Vagina (tissue), 2 donors: ENCODE measurements around the gene SYNRG.

ENCODE experiments used
- POLR2A ChIP-seq, 2 donors: fragments of 450-650 bp; IDR thresholded peaks; one replicate each; pipeline ENCODE4 v1.6.1; 2017; ENCODE audit warnings: antibody characterized with exemption in 2 of 2, mild to moderate bottlenecking in 2 of 2, moderate library complexity in 2 of 2
- TF ChIP-seq, protein P1 (sequence below), 3 experiments: fragments of 450-650 bp in 2 of 3; fragments of 200-600 bp in 1 of 3; sonication (generic) in 1 of 3; IDR thresholded peaks; one replicate each; pipeline ENCODE4 v1.5.1; 2017 to 2019; ENCODE audit warnings: antibody characterized with exemption in 3 of 3, mild to moderate bottlenecking in 2 of 3, moderate library complexity in 2 of 3

DNA sequence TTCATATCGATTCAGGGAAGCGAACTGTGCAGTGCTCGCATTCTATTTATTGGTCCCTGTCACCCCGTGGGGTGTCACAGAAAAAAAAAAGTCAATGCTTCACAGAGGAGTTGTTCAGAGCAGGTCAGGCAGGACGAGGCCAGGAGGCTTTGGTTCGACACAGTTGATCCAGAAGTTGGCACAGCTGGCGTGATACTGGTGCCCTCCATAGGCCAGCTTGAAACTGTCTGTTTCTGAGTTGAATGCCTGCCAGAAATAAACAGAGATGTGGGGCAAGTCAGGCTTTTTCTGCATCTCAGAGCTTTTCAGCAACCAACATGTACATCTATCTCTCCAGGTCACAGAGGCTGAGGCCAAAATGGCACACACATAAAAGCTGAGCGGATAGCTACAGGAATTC is 90.4 kb downstream of the SYNRG start:
- TF ChIP-seq, protein P1, sequence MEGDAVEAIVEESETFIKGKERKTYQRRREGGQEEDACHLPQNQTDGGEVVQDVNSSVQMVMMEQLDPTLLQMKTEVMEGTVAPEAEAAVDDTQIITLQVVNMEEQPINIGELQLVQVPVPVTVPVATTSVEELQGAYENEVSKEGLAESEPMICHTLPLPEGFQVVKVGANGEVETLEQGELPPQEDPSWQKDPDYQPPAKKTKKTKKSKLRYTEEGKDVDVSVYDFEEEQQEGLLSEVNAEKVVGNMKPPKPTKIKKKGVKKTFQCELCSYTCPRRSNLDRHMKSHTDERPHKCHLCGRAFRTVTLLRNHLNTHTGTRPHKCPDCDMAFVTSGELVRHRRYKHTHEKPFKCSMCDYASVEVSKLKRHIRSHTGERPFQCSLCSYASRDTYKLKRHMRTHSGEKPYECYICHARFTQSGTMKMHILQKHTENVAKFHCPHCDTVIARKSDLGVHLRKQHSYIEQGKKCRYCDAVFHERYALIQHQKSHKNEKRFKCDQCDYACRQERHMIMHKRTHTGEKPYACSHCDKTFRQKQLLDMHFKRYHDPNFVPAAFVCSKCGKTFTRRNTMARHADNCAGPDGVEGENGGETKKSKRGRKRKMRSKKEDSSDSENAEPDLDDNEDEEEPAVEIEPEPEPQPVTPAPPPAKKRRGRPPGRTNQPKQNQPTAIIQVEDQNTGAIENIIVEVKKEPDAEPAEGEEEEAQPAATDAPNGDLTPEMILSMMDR (IDR thresholded peaks at IDR 0.05) = no peak
- no peak for TF ChIP-seq POLR2A (IDR thresholded peaks at IDR 0.05)
